Measurements from ENCODE around the gene FKBP6. TPM values are rescaled to one million over a fixed set of nuclear protein-coding genes. Genes with fewer than 3 reads are reported as not detected.
A peak's percentile ranks its signal among the peaks of the same experiment; 100 is the strongest.

FKBP6 gene
- total and polyA plus RNA-seq, 9 of the 15 experiments (the other 6 are each of a cell fraction or from before 2014, with no cell fraction given): not detected

GRCh38 chr7:73342645-73343044, 14.7 kb downstream of the FKBP6 start (continued):
- no peak for TF ChIP-seq RNF2 (IDR thresholded peaks at IDR 0.05)
- TF ChIP-seq NBN (IDR thresholded peaks at IDR 0.05; ENCODE audit: low read depth): no peak
- no peak for TF ChIP-seq MAFG (tag; conservative IDR thresholded peaks at IDR 0.05)
- TF ChIP-seq DEAF1 (CRISPR knock-in tag; IDR thresholded peaks at IDR 0.05): peak; percentile 33; the same call in 1 of the 2 replicates
- peak; percentile 24 to 70; a peak in 2 of 4 replicates for TF ChIP-seq RAD21 (CRISPR knock-in tag; conservative IDR thresholded peaks at IDR 0.05 in 1 of 2, IDR thresholded peaks at IDR 0.05 in 1 of 2)
- TF ChIP-seq ARID3A (IDR thresholded peaks at IDR 0.05; ENCODE audit: borderline replicate concordance, low read depth, low read length): no peak
- no peak for TF ChIP-seq ZNF311 (CRISPR knock-in tag; IDR thresholded peaks at IDR 0.05)
- TF ChIP-seq CTCF (IDR thresholded peaks at IDR 0.05 in 2 of 3, conservative IDR thresholded peaks at IDR 0.05 in 1 of 3; ENCODE audit: insufficient read depth in 2 of 3, low read depth in 1 of 3, low read length in 3 of 3): peak; percentile 37 to 62 (median 61); a peak in 4 of 6 replicates
- no peak for TF ChIP-seq BRF1 (IDR thresholded peaks at IDR 0.05; ENCODE audit: borderline replicate concordance, extremely low read depth, insufficient read length)
- TF ChIP-seq ZNF444 (CRISPR knock-in tag; IDR thresholded peaks at IDR 0.05): no peak
- no peak for TF ChIP-seq ZNF324 (CRISPR knock-in tag; IDR thresholded peaks at IDR 0.05)
- TF ChIP-seq PURB (CRISPR knock-in tag; IDR thresholded peaks at IDR 0.05; ENCODE audit: low read depth): no peak
- no peak for TF ChIP-seq RUNX1 (IDR thresholded peaks at IDR 0.05; ENCODE audit: low read depth)
- no peak for TF ChIP-seq MITF (IDR thresholded peaks at IDR 0.05)
- TF ChIP-seq KLF13 (tag; IDR thresholded peaks at IDR 0.05; ENCODE audit: borderline replicate concordance, low read depth): no peak
- no peak for TF ChIP-seq CEBPB (tag; IDR thresholded peaks at IDR 0.05)
- no peak for TF ChIP-seq E2F3 (CRISPR knock-in tag; IDR thresholded peaks at IDR 0.05)
- no peak for TF ChIP-seq ARHGAP35 (IDR thresholded peaks at IDR 0.05; ENCODE audit: partially characterized antibody)
- no peak for TF ChIP-seq SMC3 (conservative IDR thresholded peaks at IDR 0.05; ENCODE audit: insufficient read depth, low read depth, low read length)
- no peak for TF ChIP-seq EGR1 (conservative IDR thresholded peaks at IDR 0.05)
- TF ChIP-seq KDM2B (CRISPR knock-in tag; IDR thresholded peaks at IDR 0.05): no peak
- no peak for TF ChIP-seq SAP30 (IDR thresholded peaks at IDR 0.05; ENCODE audit: borderline replicate concordance, insufficient read depth, low read depth, low read length, poor library complexity, severe bottlenecking)
- no peak for TF ChIP-seq ZNF133 (CRISPR knock-in tag; IDR thresholded peaks at IDR 0.05)
- TF ChIP-seq ELF4 (CRISPR knock-in tag; IDR thresholded peaks at IDR 0.05): no peak
- TF ChIP-seq CHD2 (IDR thresholded peaks at IDR 0.05; ENCODE audit: low read depth, low read length): no peak
